Calu3 (cell line): ENCODE data around the gene PDGFD. TPM values are rescaled to one million over a fixed set of nuclear protein-coding genes. Genes with fewer than 3 reads are reported as not detected.
A peak's percentile ranks its signal among the peaks of the same experiment; 100 is the strongest.

Experiments used
- BruUV-seq: library from RNA; stranded (reverse); fragments of 400-500 nt; replicated peaks from 2 replicates; lab custom pipeline; 2021; lab: Mats Ljungman, UMichigan
- CTCF ChIA-PET: fragments of 300-600 bp; sonication (Branson Sonifier 250); formaldehyde crosslinking; loops from one replicate; lab custom pipeline; 2022; ENCODE audit warnings: antibody characterized with exemption; lab: Charles Lee
- DNase-seq: peaks from one replicate; pipeline ENCODE4 v3.0.0; 2022
- H3K27ac Mint-ChIP-seq: one replicate; pipeline ENCODE4 v1.8.0; 2022; ENCODE audit warnings: mixed read lengths; ENCODE audit not compliant: unreplicated experiment
- H3K27me3 Mint-ChIP-seq: one replicate; pipeline ENCODE4 v1.8.0; 2022; ENCODE audit warnings: mixed read lengths; ENCODE audit not compliant: unreplicated experiment
- H3K36me3 Mint-ChIP-seq: one replicate; pipeline ENCODE4 v1.8.0; 2022; ENCODE audit warnings: mild to moderate bottlenecking, moderate library complexity, mixed read lengths; ENCODE audit not compliant: insufficient read depth, unreplicated experiment
- H3K4me1 Mint-ChIP-seq: one replicate; pipeline ENCODE4 v1.8.0; 2022; ENCODE audit warnings: mild to moderate bottlenecking, low read depth, mixed read lengths; ENCODE audit not compliant: unreplicated experiment
- H3K4me3 Mint-ChIP-seq: one replicate; pipeline ENCODE4 v1.8.0; 2022; ENCODE audit warnings: mild to moderate bottlenecking, low read depth, moderate library complexity, mixed read lengths; ENCODE audit not compliant: unreplicated experiment
- H3K9me3 Mint-ChIP-seq: one replicate; pipeline ENCODE4 v1.8.0; 2022; ENCODE audit warnings: low read depth, mixed read lengths; ENCODE audit not compliant: unreplicated experiment
- CTCF ChIP-seq: fragments of 200-600 bp; IDR thresholded peaks from one replicate; pipeline ENCODE4 v1.8.0; 2022; ENCODE audit warnings: antibody characterized with exemption; ENCODE audit not compliant: unreplicated experiment
- intact Hi-C: fragments of 100-400 bp; cut with micrococcal nuclease; formaldehyde crosslinking; loops from one replicate; pipeline ENCODE4 v1.10.0; 2022; ENCODE audit not compliant: unreplicated experiment
- total RNA-seq: library from RNA; stranded (reverse); gene quantifications from 2 replicates; pipeline ENCODE4 v1.2.3, GENCODE V29; 2022

The PDGFD gene
- total RNA-seq, 1 experiment from 2014 or later: 5.1 TPM

- no peaks in the 10 kb centered on the region for H3K9me3 Mint-ChIP-seq
- no peaks in the 10 kb centered on the region for H3K36me3 Mint-ChIP-seq
- H3K4me3 Mint-ChIP-seq: no peak overlapping the region
- no TSS peak for BruUV-seq
- CTCF ChIA-PET: no interaction called here
- intact Hi-C loops: no loop called here
- no peak for DNase-seq
- no peaks in the 10 kb centered on the region for H3K4me1 Mint-ChIP-seq
- H3K27ac Mint-ChIP-seq: no peak overlapping the region
- H3K27me3 Mint-ChIP-seq: no peaks in the 10 kb centered on the region
- no peak for TF ChIP-seq CTCF
Observed at GRCh38 chr11:104175769-104176168, 11.8 kb upstream of the PDGFD start.

GRCh38 chr11:104169091-104169490 is 5.1 kb upstream of the PDGFD start:
- H3K4me3 Mint-ChIP-seq: no peak overlapping the region

GRCh38 chr11:104165014-104165413 is 1.1 kb upstream of the PDGFD start:
- CTCF ChIA-PET: interaction anchor here (1.3 kb wide), 2 partner anchors 30 to 89 kb away, joined by 3 to 4 read pairs; no protein-coding TSS in a partner anchor
- Mint-ChIP-seq H3K27me3 (no peaks in the 10 kb centered on the region), H3K27ac (no peak overlapping the region), H3K36me3 (peaks cover 13% of the 10 kb centered on the region), H3K4me3 (no peak overlapping the region), H3K4me1 (no peaks in the 10 kb centered on the region), H3K9me3 (no peaks in the 10 kb centered on the region)
- BruUV-seq: no TSS peak
- intact Hi-C loops: loop anchor here (10.0 kb wide), 1 partner anchor 1700 kb away; no protein-coding TSS in a partner anchor
- DNase-seq: no peak
- no peak for TF ChIP-seq CTCF

More at GRCh38 chr11:104169091-104169490, 5.1 kb upstream of the PDGFD start:
- no peak overlapping the region for H3K27ac Mint-ChIP-seq
- no peak for TF ChIP-seq CTCF
- intact Hi-C loops: loop anchor here (10.0 kb wide), 1 partner anchor 1696 kb away; no protein-coding TSS in a partner anchor
- H3K4me1 Mint-ChIP-seq: no peaks in the 10 kb centered on the region
- DNase-seq: no peak
- CTCF ChIA-PET: no interaction called here
- no TSS peak for BruUV-seq
- peaks cover 3% of the 10 kb centered on the region for H3K36me3 Mint-ChIP-seq
- no peaks in the 10 kb centered on the region for H3K9me3 Mint-ChIP-seq
- no peaks in the 10 kb centered on the region for H3K27me3 Mint-ChIP-seq

- no peak for TF ChIP-seq CTCF
- Mint-ChIP-seq H3K27me3 (no peaks in the 10 kb centered on the region), H3K4me1 (no peaks in the 10 kb centered on the region), H3K4me3 (peak overlapping the region; percentile 81), H3K9me3 (no peaks in the 10 kb centered on the region), H3K27ac (peak overlapping the region; percentile 50), H3K36me3 (peaks cover 15% of the 10 kb centered on the region)
- peak; percentile 26 for DNase-seq
- CTCF ChIA-PET: interaction anchor here (0.7 to 1.7 kb wide), 5 partner anchors 29 to 795 kb away, joined by 3 to 17 read pairs (median 3); no protein-coding TSS in a partner anchor
- TSS peak; percentile 29 for BruUV-seq
- intact Hi-C loops: loop anchor here (10.0 kb wide), 1 partner anchor 1701 kb away; no protein-coding TSS in a partner anchor
Observed at GRCh38 chr11:104163100-104164027, 583 bp downstream of the PDGFD start.
